Skeletal muscle satellite cell (primary cell): ENCODE measurements around the gene NFE2L1. TPM values are rescaled to one million over a fixed set of nuclear protein-coding genes. Genes with fewer than 3 reads are reported as not detected.

Experiments used
- H3K27me3 ChIP-seq: 2 replicates; pipeline ENCODE4 v1.7.0; 2013; ENCODE audit warnings: low read length; ENCODE audit not compliant: control insufficient read depth, insufficient read depth
- H3K36me3 ChIP-seq: 2 replicates; pipeline ENCODE4 v1.7.0; 2013; ENCODE audit warnings: mild to moderate bottlenecking, control low read depth, low read length; ENCODE audit not compliant: insufficient read depth
- H3K4me1 ChIP-seq: 2 replicates; pipeline ENCODE4 v1.7.0; 2013; ENCODE audit warnings: low read length; ENCODE audit not compliant: control insufficient read depth, insufficient read depth
- H3K4me2 ChIP-seq: 2 replicates; pipeline ENCODE4 v1.7.0; 2013; ENCODE audit warnings: mild to moderate bottlenecking, low read length
- H3K4me3 ChIP-seq: 2 replicates; pipeline ENCODE4 v1.7.0; 2013; ENCODE audit warnings: low read length
- H3K9ac ChIP-seq: 2 replicates; pipeline ENCODE4 v1.7.0; 2013; ENCODE audit warnings: mild to moderate bottlenecking, low read depth, low read length, moderate library complexity
- H3K9me3 ChIP-seq: replicated peaks from 2 replicates; pipeline ENCODE4 v1.7.0; 2013; ENCODE audit warnings: mild to moderate bottlenecking, control low read depth, low read length
- small RNA-seq: library from RNA; depleted of rRNA; stranded (forward); fragments of <200 nt; gene quantifications from one replicate; pipeline ENCODE3, GENCODE V24; 2012

NFE2L1 gene

GRCh38 chr17:48106802-48107136, 58.6 kb downstream of the NFE2L1 start:
- peaks cover 11% of the 10 kb centered on the region for H3K4me1 ChIP-seq
- H3K9ac ChIP-seq: peak overlapping the region; percentile 94
- H3K9me3 ChIP-seq: no peaks in the 10 kb centered on the region
- H3K4me2 ChIP-seq: peak overlapping the region; percentile 89
- H3K4me3 ChIP-seq: peak overlapping the region; percentile 93
- H3K36me3 ChIP-seq: no peaks in the 10 kb centered on the region
- H3K27me3 ChIP-seq: no peaks in the 10 kb centered on the region

- H3K36me3 ChIP-seq: no peaks in the 10 kb centered on the region
- peak within 1 kb of the TSS; percentile 94 for H3K9ac ChIP-seq
- H3K4me3 ChIP-seq: peak within 1 kb of the TSS; percentile 93
- no peaks in the 10 kb centered on the region for H3K9me3 ChIP-seq
- peak within 1 kb of the TSS; percentile 89 for H3K4me2 ChIP-seq
- H3K27me3 ChIP-seq: no peaks in the 10 kb centered on the region
- H3K4me1 ChIP-seq: peaks cover 11% of the 10 kb centered on the region
These were observed 59.2 kb downstream of the NFE2L1 start, which contains the start of gene SNX11 for GRCh38 chr17:48107137-48108055. TSS of gene SNX11 (plus strand) at chr17:48107766. CDS start at chr17:48112044, 4,278 bp downstream.

GRCh38 chr17:48110761-48111160, 62.6 kb downstream of the NFE2L1 start:
- H3K27me3 ChIP-seq: no peaks in the 10 kb centered on the region

More at GRCh38 chr17:48110761-48111160, 62.6 kb downstream of the NFE2L1 start:
- Histone ChIP-seq H3K4me1 (peaks cover 11% of the 10 kb centered on the region), H3K36me3 (peaks cover 7% of the 10 kb centered on the region), H3K4me2 (no peak overlapping the region), H3K9ac (no peak overlapping the region), H3K4me3 (no peak overlapping the region), H3K9me3 (no peaks in the 10 kb centered on the region)

Small RNAs within 50 kb of the gene (small RNA-seq; reads per million reads assigned to genes)
- gene AC004477.2 (not detected), gene MIR152 (370 reads per million, percentile 98 among the genes with 10 or more reads in this experiment), gene RNU6-1201P (0.21 reads per million)
